AML-193 (cell line): ENCODE measurements around the gene TPRG1.

ENCODE experiments used
- DNase-seq, 2 experiments: peaks; one replicate each; lab custom pipeline; 2025; lab: John Stamatoyannopoulos, UW

Gene TPRG1

GRCh38 chr3:189171707-189172106 lies at the start of gene TPRG1:
Gene TPRG1, plus strand, starts transcription at chr3:189171971. Its CDS starts 35,414 bp downstream, at chr3:189207385.
- no peak for DNase-seq

- no peak for DNase-seq
Observed at GRCh38 chr3:189122110-189122509, 49.7 kb upstream of the TPRG1 start.

DNA sequence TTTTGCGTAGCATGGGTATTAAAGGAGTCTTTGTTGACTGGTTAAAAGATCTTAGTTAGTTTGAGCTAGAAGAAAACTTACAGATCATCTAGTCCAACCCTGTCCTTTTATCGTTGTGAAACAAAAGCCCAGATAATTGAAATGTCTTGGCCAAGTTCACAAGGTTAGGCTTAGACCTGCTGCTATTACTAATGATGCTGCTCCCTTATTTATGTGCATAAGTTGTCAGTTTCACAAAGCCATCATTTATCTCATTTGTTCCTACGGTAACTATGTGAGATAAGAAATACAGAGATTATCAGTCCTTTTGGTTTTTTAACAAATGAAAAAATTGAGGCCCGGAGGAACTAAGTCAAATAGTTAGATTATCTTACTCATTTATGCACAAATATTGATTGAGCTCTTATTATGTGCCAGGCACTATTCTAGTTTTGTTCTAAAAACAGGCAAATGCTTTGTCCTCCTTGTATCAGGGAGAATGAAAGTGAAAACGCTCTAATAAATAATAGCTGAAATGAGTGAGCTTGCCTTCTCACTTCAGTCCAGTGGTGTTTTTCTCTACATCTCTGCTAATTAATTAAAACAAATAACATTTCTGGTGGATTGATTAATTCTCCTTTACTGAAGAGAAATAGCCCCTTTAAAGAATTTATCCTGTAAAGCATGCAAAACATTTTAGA lies 49.1 kb upstream of the TPRG1 start:
- DNase-seq: no peak

DNA sequence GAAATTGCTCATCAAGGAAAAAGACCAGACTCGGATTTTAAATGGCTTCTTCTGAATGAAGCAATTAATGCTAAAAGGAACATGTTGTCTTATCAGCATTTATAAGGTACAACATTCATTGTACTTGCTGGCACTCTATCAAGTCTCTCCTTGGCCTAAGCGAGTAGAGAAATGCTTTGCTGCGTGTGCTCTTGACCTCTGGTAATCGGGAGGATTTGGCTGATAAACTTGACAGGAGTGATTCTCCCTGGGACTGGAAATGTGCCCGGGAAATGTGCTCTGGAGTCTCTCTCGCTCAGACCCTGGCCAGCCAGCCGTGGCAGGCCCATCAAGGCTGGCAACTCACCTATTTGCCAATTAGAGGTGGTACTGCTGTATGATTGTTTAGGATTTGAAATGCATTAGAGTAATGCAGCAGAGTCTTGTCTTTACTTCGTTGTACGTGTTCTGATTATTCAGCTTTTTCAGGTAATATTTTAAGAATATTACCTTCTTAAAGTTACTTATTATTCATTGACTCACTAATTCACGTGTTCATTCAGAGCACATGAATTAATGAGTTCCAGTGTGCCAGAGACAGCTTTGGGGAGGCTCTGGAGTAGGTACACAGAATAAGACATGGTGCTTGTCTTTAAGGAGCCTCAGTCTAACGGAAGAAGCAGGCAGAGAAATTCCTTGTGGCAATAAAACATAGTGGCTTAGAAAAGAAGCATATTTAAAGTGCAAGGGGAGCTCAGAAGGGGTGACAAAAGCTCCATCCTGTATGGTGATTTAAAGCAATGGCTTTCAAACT lies 48.0 kb upstream of the TPRG1 start:
- no peak for DNase-seq

DNA sequence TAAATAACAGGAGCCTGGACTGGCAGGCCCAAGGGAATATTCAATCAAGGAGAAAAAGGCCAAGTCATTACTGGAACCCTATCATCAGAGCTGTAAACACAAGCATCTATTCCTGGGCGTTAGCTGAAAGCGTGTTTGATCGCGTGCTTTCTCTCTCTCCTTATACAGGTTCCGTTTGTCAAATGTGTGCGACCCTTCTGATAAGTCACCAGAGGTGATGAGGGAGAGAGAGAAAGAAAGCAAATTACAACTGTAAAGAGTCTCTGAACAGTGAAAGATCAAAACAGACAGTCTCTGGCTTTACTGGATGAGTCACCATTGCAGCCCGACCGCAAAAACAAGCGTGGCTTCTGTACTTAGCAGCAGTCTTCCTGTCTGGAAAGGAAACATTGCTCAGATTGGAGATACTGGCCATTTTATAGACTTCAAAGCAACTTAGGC lies 39.5 kb upstream of the TPRG1 start:
- DNase-seq: peak; percentile 93

DNA sequence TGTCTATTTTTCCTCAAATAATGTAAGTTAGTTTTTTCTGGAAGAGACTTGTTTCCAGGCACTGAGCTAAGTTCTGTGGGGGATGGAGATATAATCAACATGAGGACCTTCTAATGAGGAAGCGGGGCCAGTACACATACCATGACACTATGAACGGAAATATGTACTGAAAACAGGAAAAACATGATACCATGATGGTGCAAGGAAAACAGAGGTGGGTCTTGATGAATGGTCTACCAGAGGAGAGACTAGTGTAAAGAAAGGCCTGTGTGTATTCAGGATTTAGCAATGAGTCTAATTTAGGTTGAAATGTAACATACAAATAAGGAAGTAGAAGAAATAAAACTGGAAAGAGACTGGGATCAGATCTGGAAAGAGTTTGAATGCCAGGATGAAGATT lies 38.9 kb upstream of the TPRG1 start:
- DNase-seq: no peak

- no peak for DNase-seq
Observed at GRCh38 chr3:189133768-189134167, 38.0 kb upstream of the TPRG1 start.

GRCh38 chr3:189137416-189137815 lies 34.4 kb upstream of the TPRG1 start:
- no peak for DNase-seq

DNA sequence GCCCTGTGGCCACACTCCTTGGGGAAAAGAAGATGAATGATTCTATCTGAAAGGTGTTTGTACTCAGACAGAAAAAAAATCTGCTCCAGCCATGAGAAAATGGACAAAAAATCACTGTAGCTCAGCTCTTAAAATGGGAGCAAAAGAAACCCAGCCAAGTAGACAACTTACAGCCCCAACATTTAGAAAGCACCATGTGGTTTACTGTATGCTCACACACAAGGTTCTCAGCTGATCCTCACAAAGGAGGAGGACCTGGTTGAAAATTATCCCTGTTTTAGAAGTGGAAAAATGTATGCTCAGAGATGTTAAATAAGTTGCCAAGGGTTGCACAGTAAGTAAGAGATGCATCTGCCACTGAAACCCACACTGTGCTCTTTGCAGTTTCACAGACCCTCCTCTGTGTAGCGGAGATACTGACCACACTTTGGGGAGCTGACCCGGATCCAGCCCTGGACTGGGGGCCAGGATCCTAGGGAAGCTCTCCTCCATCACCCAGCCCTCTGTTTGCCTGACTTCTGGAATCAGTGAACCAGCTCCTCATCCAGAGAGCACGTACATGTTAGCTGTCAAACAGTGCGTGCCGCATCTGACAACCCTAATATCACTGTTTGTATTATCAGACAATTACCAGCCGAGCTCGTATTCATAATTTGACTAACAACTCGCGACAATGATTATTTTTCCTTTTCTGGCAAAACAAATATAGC lies 32.7 kb upstream of the TPRG1 start:
- no peak for DNase-seq

GRCh38 chr3:189139611-189139940 lies 32.2 kb upstream of the TPRG1 start:
- DNase-seq: no peak

GRCh38 chr3:189142527-189142926 lies 29.2 kb upstream of the TPRG1 start:
- no peak for DNase-seq

DNA sequence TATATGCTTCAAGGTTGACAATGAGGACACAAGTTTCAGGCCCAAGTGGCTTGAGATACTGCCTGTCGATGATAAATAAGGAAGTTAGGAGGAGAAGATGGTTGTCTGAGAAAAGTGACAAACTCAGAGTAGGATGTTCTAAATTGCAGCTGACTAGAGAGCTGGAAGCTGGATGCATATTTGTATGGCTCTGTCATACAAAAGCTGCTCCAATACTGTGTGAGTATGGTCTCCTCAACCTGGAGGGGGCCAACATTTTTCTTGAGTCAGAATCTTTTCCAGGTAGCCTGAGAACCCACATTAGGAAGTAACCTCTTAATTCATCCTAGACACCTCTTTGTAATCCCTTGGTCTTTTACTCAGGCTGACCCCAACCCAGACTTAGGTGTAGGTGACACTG lies 28.4 kb upstream of the TPRG1 start:
- DNase-seq: peak in 1 of 2 experiments; percentile 14

DNA sequence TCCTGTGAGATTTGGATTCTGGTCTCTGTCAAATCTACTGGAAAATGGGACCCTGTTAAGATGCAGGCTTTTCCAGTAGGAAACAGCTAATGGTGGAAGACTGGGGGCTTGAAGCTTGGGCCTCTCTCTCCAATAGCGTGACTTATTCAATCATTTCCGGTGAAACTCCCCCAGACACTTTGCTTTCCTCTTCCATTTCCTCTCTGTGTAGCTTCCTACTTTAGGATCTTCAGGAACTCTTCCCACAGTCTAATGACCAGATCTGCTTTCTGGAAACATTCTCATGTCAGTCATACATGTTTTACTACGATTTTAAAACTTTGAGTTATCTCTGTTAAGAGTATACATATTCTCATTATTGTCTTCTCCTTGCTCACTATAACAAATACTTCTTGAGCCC lies 28.0 kb upstream of the TPRG1 start:
- no peak for DNase-seq

GRCh38 chr3:189144645-189145044 lies 27.1 kb upstream of the TPRG1 start:
- DNase-seq: peak; percentile 91 to 93

DNA sequence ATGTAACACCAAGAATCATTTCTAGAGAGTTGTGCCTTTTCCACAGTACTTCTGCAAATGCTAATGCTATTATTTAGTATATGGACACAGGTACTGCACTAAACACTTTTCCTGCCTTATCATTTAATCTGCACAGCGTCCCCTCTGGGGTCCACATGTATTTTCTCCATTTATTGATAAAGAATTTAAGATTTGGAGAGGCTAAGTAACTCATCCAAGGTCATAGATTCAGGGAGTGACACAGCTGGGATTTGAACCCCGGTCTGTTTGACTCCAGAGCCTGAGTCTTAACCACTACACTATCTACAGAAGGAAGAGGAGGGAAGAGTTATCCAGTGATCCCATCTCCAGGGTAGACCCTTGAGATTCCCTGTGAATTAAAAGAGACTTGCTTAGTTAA lies 24.9 kb upstream of the TPRG1 start:
- no peak for DNase-seq

DNA sequence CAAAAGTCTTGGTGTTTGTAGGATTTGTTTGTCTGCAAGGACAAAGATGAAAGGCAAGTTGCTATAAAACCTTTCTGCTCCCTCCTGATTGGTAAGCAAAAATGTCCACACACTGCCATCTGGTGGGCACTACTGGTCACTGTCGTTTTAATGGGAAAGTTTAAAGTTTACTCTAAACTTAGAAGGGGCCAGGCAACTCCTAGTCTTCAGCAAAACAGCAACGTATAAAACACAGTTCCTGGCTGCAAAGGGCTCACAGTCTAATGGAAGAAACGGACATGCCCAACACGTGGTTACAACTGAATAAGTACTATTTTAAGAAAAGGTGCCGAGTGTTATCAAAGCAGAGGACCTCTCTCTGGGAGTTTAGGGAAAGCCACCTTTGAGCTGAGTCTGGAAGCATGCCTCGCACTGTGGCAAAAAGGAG lies 23.7 kb upstream of the TPRG1 start:
- peak; percentile 70 to 79 for DNase-seq

DNA sequence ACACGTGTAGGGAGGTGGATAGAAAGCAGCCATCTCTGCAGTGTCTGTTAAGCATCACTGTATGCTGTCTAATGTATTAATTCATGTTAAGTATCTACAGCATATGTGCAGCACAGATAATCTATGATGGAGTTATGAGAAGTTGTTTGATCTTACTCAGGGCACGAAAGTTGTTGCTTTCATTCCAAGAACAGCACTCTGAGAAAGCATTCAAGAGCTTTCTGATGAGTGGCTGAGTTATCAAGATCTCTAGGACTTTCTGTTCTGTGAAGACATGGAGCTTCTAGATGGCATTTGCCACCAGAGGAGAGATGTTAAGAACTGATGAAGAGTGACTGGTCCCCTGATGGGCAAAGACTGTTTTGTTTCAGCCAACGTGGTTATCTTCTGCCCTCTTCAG lies 22.6 kb upstream of the TPRG1 start:
- DNase-seq: no peak

DNA sequence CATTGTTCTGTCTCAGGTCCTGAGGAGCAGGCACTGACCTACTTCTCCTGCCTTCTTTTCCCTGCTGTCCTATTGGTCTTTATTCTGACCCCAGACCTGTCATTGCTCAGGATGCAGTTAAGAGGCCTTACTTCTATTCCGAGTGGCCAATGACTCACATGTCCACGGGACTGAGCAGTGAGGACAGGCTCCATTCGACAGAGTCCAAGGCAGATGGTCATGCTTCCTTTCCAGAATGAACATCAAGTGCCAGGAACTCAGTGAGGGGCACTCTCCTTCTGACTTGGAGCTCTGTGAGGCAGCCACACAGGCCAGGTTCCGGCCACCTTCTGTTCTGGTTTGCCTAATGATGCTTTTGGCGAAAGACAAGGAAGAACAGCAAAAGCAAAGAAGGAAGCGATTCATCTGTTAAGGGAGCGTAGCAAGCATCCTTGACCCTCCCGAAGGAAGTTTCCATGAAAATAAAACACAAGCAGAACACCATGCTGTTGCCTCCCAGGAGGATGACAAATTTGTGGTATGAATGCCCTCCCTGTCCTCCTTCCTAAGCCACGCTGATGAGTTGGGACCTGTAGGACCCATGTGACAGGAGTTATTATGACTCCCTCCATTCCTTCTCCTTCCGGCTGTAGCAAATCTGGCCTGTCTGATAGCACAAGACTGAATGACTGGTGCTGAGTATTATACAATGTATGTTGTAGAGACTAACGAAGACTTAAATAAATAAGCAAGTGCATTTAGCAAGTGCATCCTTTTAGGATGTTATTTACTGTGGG lies 14.4 kb upstream of the TPRG1 start:
- no peak for DNase-seq

DNA sequence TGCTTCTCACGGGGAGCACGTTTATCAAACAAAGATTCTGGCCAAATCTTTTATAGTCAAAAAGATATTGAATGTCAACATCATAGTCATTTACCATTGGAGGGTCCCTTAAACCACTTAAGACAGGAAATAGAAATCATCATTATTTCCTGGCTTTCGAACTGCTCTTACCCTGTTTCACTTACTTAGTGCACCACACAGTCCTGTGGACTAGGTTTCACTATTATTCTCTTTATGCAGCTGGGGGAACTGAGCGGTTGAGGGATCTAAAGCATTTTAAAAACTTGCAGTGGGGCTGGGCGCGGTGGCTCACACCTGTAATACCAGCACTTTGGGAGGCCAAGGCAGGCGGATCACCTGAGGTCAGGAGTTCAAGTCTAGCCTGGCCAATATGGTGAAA lies 13.7 kb upstream of the TPRG1 start:
- no peak for DNase-seq

GRCh38 chr3:189160519-189161309 lies 11.1 kb upstream of the TPRG1 start:
- DNase-seq: no peak

DNA sequence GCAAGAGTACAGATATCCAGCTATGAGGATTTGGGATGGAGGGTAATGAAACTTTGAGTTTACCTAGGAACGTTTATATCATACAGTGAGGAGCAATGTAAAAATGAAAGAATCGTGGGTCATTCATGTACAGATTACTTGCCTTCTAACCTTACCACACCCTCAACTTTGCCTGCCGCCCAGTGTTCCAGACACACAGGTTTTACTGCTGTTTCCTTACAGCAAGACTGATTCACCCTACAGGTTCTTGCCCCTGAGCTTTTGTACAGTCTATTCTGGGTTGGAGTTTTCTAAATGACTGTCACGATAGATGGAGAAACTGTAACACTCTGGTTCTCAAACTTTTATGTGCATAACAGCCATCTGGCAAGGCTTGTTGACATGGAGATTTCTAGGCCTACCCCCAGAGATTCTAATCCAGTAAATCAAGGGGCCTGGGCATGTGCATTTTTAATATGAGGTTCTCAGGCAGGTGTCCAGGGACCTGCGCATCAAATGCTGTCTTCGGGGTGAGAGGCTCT lies 6.6 kb upstream of the TPRG1 start:
- DNase-seq: no peak
